ENCODE measurements around the gene GNAO1. TPM values are rescaled to one million over a fixed set of nuclear protein-coding genes. Genes with fewer than 3 reads are reported as not detected.

Gene GNAO1
- total RNA-seq, 1 donor from 2014 or later, result 0.53 TPM

GRCh38 chr16:56163089-56163488, 28.2 kb upstream of the GNAO1 start:
- no peaks in the 10 kb centered on the region for H3K36me3 ChIP-seq
- no peaks in the 10 kb centered on the region for H3K27me3 ChIP-seq
- intact Hi-C loops (cut with DNase I), result no loop called here
- no peaks in the 10 kb centered on the region for H3K9me3 ChIP-seq
- no peak for DNase-seq (ENCODE audit: low spot score in 2 of 2)
- no peak for TF ChIP-seq CTCF (IDR thresholded peaks at IDR 0.05)
- no peak overlapping the region for H3K4me3 ChIP-seq
- H3K27ac ChIP-seq, result no peak overlapping the region
- no peaks in the 10 kb centered on the region for H3K4me1 ChIP-seq

- no peak for TF ChIP-seq CTCF (IDR thresholded peaks at IDR 0.05)
- no peak for DNase-seq (ENCODE audit: low spot score in 2 of 2)
- H3K4me3 ChIP-seq, result no peak overlapping the region
- H3K9me3 ChIP-seq, result no peaks in the 10 kb centered on the region
- H3K27me3 ChIP-seq, result no peaks in the 10 kb centered on the region
- no peaks in the 10 kb centered on the region for H3K4me1 ChIP-seq
- no peak overlapping the region for H3K27ac ChIP-seq
- no peaks in the 10 kb centered on the region for H3K36me3 ChIP-seq
- intact Hi-C loops (cut with DNase I), result no loop called here
Measured at GRCh38 chr16:56163938-56164337, 27.4 kb upstream of the GNAO1 start.

GRCh38 chr16:56164636-56165035, 26.7 kb upstream of the GNAO1 start:
- DNase-seq (ENCODE audit: low spot score in 2 of 2), result no peak
- TF ChIP-seq CTCF (IDR thresholded peaks at IDR 0.05), result no peak
- intact Hi-C loops (cut with DNase I), result no loop called here
- Histone ChIP-seq H3K27me3 (no peaks in the 10 kb centered on the region), H3K27ac (no peak overlapping the region), H3K4me1 (no peaks in the 10 kb centered on the region), H3K36me3 (no peaks in the 10 kb centered on the region), H3K4me3 (no peak overlapping the region), H3K9me3 (no peaks in the 10 kb centered on the region)

GRCh38 chr16:56174411-56174810, 16.9 kb upstream of the GNAO1 start:
- Histone ChIP-seq H3K4me3 (no peak overlapping the region), H3K27ac (no peak overlapping the region), H3K27me3 (no peaks in the 10 kb centered on the region), H3K36me3 (no peaks in the 10 kb centered on the region), H3K9me3 (peaks cover 6 to 13% of the 10 kb centered on the region in 2 donors), H3K4me1 (no peaks in the 10 kb centered on the region)
- no peak for TF ChIP-seq CTCF (IDR thresholded peaks at IDR 0.05)
- no peak for DNase-seq (ENCODE audit: low spot score in 2 of 2)
- intact Hi-C loops (cut with DNase I), result no loop called here

- intact Hi-C loops (cut with DNase I), result no loop called here
- Histone ChIP-seq H3K27ac (no peak overlapping the region), H3K4me1 (no peaks in the 10 kb centered on the region), H3K9me3 (peaks cover 6 to 12% of the 10 kb centered on the region in 2 donors), H3K36me3 (no peaks in the 10 kb centered on the region), H3K4me3 (no peak overlapping the region), H3K27me3 (no peaks in the 10 kb centered on the region)
- no peak for DNase-seq (ENCODE audit: low spot score in 2 of 2)
- TF ChIP-seq CTCF (IDR thresholded peaks at IDR 0.05), result no peak
Measured at GRCh38 chr16:56181401-56181800, 9.9 kb upstream of the GNAO1 start.

- Histone ChIP-seq H3K9me3 (peaks cover 2 to 12% of the 10 kb centered on the region in 2 donors), H3K4me3 (no peak overlapping the region), H3K36me3 (no peaks in the 10 kb centered on the region), H3K27me3 (no peaks in the 10 kb centered on the region), H3K27ac (no peak overlapping the region), H3K4me1 (no peaks in the 10 kb centered on the region)
- TF ChIP-seq CTCF (IDR thresholded peaks at IDR 0.05), result no peak
- no peak for DNase-seq (ENCODE audit: low spot score in 2 of 2)
- intact Hi-C loops (cut with DNase I), result no loop called here
Measured at GRCh38 chr16:56183266-56183665, 8.0 kb upstream of the GNAO1 start.
